IMR-90 (cell line): ENCODE results near the gene SCFD2. TPM values are rescaled to one million over a fixed set of nuclear protein-coding genes. Genes with fewer than 3 reads are reported as not detected.

Experiments used
- ATAC-seq: fragments of 200-7000 bp; cut with Tn5 transposase; 2 replicates; pipeline ENCODE4 v1.9.1; 2020; ENCODE audit warnings: low read depth, mild to moderate bottlenecking, moderate library complexity
- BruUV-seq: library from RNA; stranded (reverse); fragments of 400-500 nt; replicated peaks from 2 replicates; lab custom pipeline; 2021; lab: Mats Ljungman, UMichigan
- CTCF ChIA-PET: fragments of 300-600 bp; formaldehyde crosslinking; extraction: SDS; loops from one replicate; lab custom pipeline; 2021; ENCODE audit warnings: antibody characterized with exemption; lab: Yijun Ruan, JAX
- POLR2A ChIA-PET: fragments of 300-600 bp; sonication (Branson Sonifier 250); formaldehyde crosslinking; loops from one replicate; lab custom pipeline; 2022; ENCODE audit warnings: antibody characterized with exemption; ENCODE audit not compliant: unreplicated experiment; lab: Charles Lee
- DNase-seq: peaks from one replicate; pipeline ENCODE4 v3.0.0; 2013
- H2AFZ ChIP-seq: replicated peaks from 2 replicates; pipeline ENCODE3; 2013; ENCODE audit warnings: low read length, mild to moderate bottlenecking; ENCODE audit not compliant: poor library complexity
- H2AK5ac ChIP-seq: 2 replicates; pipeline ENCODE4 v1.6.1; 2013; ENCODE audit warnings: low read depth, low read length, inconsistent platforms
- H2AK9ac ChIP-seq: replicated peaks from 2 replicates; pipeline ENCODE3; 2013; ENCODE audit warnings: mild to moderate bottlenecking, low read depth, low read length, moderate library complexity; ENCODE audit not compliant: poor library complexity
- H2BK120ac ChIP-seq: 2 replicates; pipeline ENCODE4 v1.6.1; 2013; ENCODE audit warnings: low read depth, low read length, inconsistent platforms
- H2BK15ac ChIP-seq: 3 replicates; pipeline ENCODE4 v1.6.1; 2013; ENCODE audit warnings: low read depth, low read length, inconsistent platforms
- H2BK20ac ChIP-seq: 2 replicates; pipeline ENCODE4 v1.6.1; 2013; ENCODE audit warnings: low read depth, mild to moderate bottlenecking, inconsistent platforms, low read length, moderate library complexity
- H2BK5ac ChIP-seq: 2 replicates; pipeline ENCODE4 v1.6.1; 2013; ENCODE audit warnings: mild to moderate bottlenecking, low read depth, low read length, inconsistent platforms; ENCODE audit not compliant: poor library complexity, severe bottlenecking
- H3K14ac ChIP-seq: replicated peaks from 2 replicates; pipeline ENCODE4 v1.6.1; 2013; ENCODE audit warnings: low read depth, low read length, inconsistent platforms
- H3K18ac ChIP-seq: 2 replicates; pipeline ENCODE4 v1.6.1; 2013; ENCODE audit warnings: low read depth, low read length, control low read depth
- H3K23ac ChIP-seq: 2 replicates; pipeline ENCODE4 v1.6.1; 2013; ENCODE audit warnings: low read depth, low read length, inconsistent platforms
- H3K27ac ChIP-seq: 2 replicates; pipeline ENCODE4 v1.5.1; 2013; ENCODE audit warnings: mild to moderate bottlenecking, control low read depth, low read length; ENCODE audit not compliant: insufficient read depth
- H3K27me3 ChIP-seq: 2 replicates; pipeline ENCODE4 v1.6.1; 2013; ENCODE audit warnings: low read length; ENCODE audit not compliant: control insufficient read depth, insufficient read depth
- H3K36me3 ChIP-seq: 2 replicates; pipeline ENCODE4 v1.6.1; 2013; ENCODE audit warnings: low read length, mixed read lengths; ENCODE audit not compliant: control insufficient read depth, insufficient read depth
- H3K4ac ChIP-seq: 2 replicates; pipeline ENCODE4 v1.6.1; 2013; ENCODE audit warnings: low read depth, low read length, inconsistent platforms
- H3K4me1 ChIP-seq: 2 replicates; pipeline ENCODE4 v1.6.1; 2013; ENCODE audit warnings: low read length, mixed read lengths; ENCODE audit not compliant: control insufficient read depth, insufficient read depth
- H3K4me2 ChIP-seq: 2 replicates; pipeline ENCODE4 v1.6.1; 2013; ENCODE audit warnings: low read depth, mild to moderate bottlenecking, control low read depth, low read length, moderate library complexity
- H3K4me3 ChIP-seq: 2 replicates; pipeline ENCODE4 v1.5.1; 2013; ENCODE audit warnings: low read depth, mild to moderate bottlenecking, control low read depth, low read length, moderate library complexity; ENCODE audit not compliant: insufficient read depth
- H3K56ac ChIP-seq: 2 replicates; pipeline ENCODE4 v1.6.1; 2013; ENCODE audit warnings: low read length, inconsistent platforms; ENCODE audit not compliant: insufficient read depth; ENCODE audit errors: extremely low read depth
- H3K79me1 ChIP-seq, 2 experiments: 2 replicates each; pipeline ENCODE4 v1.6.1; 2013; ENCODE audit warnings: low read length in 2 of 2, inconsistent platforms in 1 of 2, low read depth in 1 of 2
- H3K9ac ChIP-seq: 2 replicates; pipeline ENCODE4 v1.6.1; 2013; ENCODE audit warnings: low read depth, low read length, control low read depth
- H3K9me1 ChIP-seq: 2 replicates; pipeline ENCODE4 v1.6.1; 2013; ENCODE audit warnings: low read length, inconsistent platforms; ENCODE audit not compliant: insufficient read depth
- H3K9me3 ChIP-seq: 2 replicates; pipeline ENCODE4 v1.6.1; 2013; ENCODE audit warnings: low read length; ENCODE audit not compliant: control insufficient read depth, insufficient read depth
- H4K20me1 ChIP-seq: 2 replicates; pipeline ENCODE4 v1.6.1; 2013; ENCODE audit warnings: low read length, inconsistent platforms; ENCODE audit not compliant: insufficient read depth
- H4K5ac ChIP-seq: 2 replicates; pipeline ENCODE4 v1.6.1; 2013; ENCODE audit warnings: mild to moderate bottlenecking, low read depth, low read length, control low read depth
- H4K8ac ChIP-seq, 2 experiments: 2 replicates each; pipeline ENCODE4 v1.6.1; 2013; ENCODE audit warnings: low read depth in 2 of 2, low read length in 2 of 2, control low read depth in 1 of 2, inconsistent platforms in 1 of 2
- H4K91ac ChIP-seq: 2 replicates; pipeline ENCODE4 v1.6.1; 2013; ENCODE audit warnings: low read depth, low read length, inconsistent platforms; ENCODE audit not compliant: insufficient read depth
- SMC3 ChIP-seq: fragments of 150-350 bp; IDR thresholded peaks from 2 replicates; pipeline ENCODE4 v1.6.1; 2016; ENCODE audit warnings: low read depth, mild to moderate bottlenecking, antibody characterized with exemption, low read length, moderate library complexity
- USF2 ChIP-seq: fragments of 150-350 bp; IDR thresholded peaks from 2 replicates; pipeline ENCODE4 v1.6.1; 2017; ENCODE audit warnings: mild to moderate bottlenecking, antibody characterized with exemption, low read length, low read depth
- WGBS, 2 experiments: methylation state at CpG; one replicate each; pipeline versions ENCODE4 v1.1.5 to v1.1.7; 2013; ENCODE audit warnings: missing lambda C conversion rate in 2 of 2; ENCODE audit not compliant: insufficient read length in 1 of 2; ENCODE audit errors: extremely low coverage in 2 of 2; 5-methylcytosine and 5-hydroxymethylcytosine counted together
- dilution Hi-C: fragments of 300-500 bp; cut with HindIII; formaldehyde crosslinking; loops from one replicate; pipeline ENCODE4 v1.14.3; 2018; ENCODE audit warnings: low sequenced_read_pairs; ENCODE audit not compliant: unreplicated experiment
- in situ Hi-C: fragments of 300-500 bp; cut with MboI; formaldehyde crosslinking; loops from 3 replicates; pipeline ENCODE4 v1.14.3; 2019; ENCODE audit warnings: low sequenced_read_pairs, inconsistent platforms, mixed read lengths
- intact Hi-C: fragments of 100-400 bp; cut with micrococcal nuclease; formaldehyde crosslinking; loops from 2 replicates; pipeline ENCODE4 v1.10.0; 2022
- polyA plus RNA-seq, 3 experiments: library from polyadenylated mRNA; depleted of rRNA; stranded (reverse); fragments of >200 nt; gene quantifications; 2 replicates each; pipeline ENCODE4 v1.2.3, GENCODE V29; 2012; ENCODE audit warnings: low replicate concordance in 1 of 3
- total RNA-seq: library from RNA; depleted of rRNA; stranded (reverse); fragments of >200 nt; gene quantifications from 2 replicates; pipeline ENCODE4 v1.2.3, GENCODE V29; 2012

The SCFD2 gene
- total and polyA plus RNA-seq, 2 of the 4 experiments (the other 2 are of a cell fraction), result 18.9 to 62.4 TPM

- no peak overlapping the region for H2AK5ac ChIP-seq
- H3K9ac ChIP-seq, result no peak overlapping the region
- dilution Hi-C loops (no loop called here), intact Hi-C loops (no loop called here), in situ Hi-C loops (loop anchor here (10.0 to 25.0 kb wide), 2 partner anchors 894 to 1052 kb away; partner anchors contain the start of gene CHIC2)
- H2BK120ac ChIP-seq, result no peak overlapping the region
- no peak overlapping the region for H2BK5ac ChIP-seq
- no TSS peak for BruUV-seq
- H3K4me3 ChIP-seq, result no peak overlapping the region
- H3K27me3 ChIP-seq, result no peaks in the 10 kb centered on the region
- no peak overlapping the region for H3K4me2 ChIP-seq
- no peak overlapping the region for H3K18ac ChIP-seq
- H4K20me1 ChIP-seq, result no peaks in the 10 kb centered on the region
- WGBS, 2 experiments, result 50% methylated on average over 1 of the region's 5 CpGs; no CpG with 5 or more reads in 1 of the 2 experiments
- DNase-seq (peak; percentile 53), ATAC-seq (0 out of 2 replicates have a peak, but pooled peaks have one; percentile 15)
- peaks cover 18% of the 10 kb centered on the region for H3K4me1 ChIP-seq
- no peak overlapping the region for H2BK20ac ChIP-seq
- no peak overlapping the region for H4K91ac ChIP-seq
- H3K36me3 ChIP-seq, result no peaks in the 10 kb centered on the region
- ChIA-PET CTCF (no interaction called here), POLR2A (no interaction called here)
- no peak overlapping the region for H2AFZ ChIP-seq
- H4K5ac ChIP-seq, result no peak overlapping the region
- peaks cover 0 to 11% of the 10 kb centered on the region in 2 experiments; a peak in 2 of 4 replicates for H3K79me1 ChIP-seq
- H3K4ac ChIP-seq, result no peak overlapping the region
- H4K8ac ChIP-seq, result no peak overlapping the region
- H3K9me3 ChIP-seq, result no peaks in the 10 kb centered on the region
- H3K56ac ChIP-seq, result no peak overlapping the region
- H3K14ac ChIP-seq, result no peak overlapping the region
- H3K9me1 ChIP-seq, result peaks cover 3% of the 10 kb centered on the region; the same call in 1 of the 2 replicates
- H3K23ac ChIP-seq, result no peak overlapping the region
- H2BK15ac ChIP-seq, result no peak overlapping the region
- no peak overlapping the region for H3K27ac ChIP-seq
- H2AK9ac ChIP-seq, result no peak overlapping the region
- no peak for TF ChIP-seq USF2
- no peak for TF ChIP-seq SMC3
These were observed 355.5 kb downstream of the SCFD2 start for GRCh38 chr4:53010318-53010717.
